Measurements from ENCODE around the gene CCL14.

- TF ChIP-seq POLR2AphosphoS5 (IDR thresholded peaks at IDR 0.05; ENCODE audit: borderline replicate concordance, low read depth, low read length), result no peak
- no peak for TF ChIP-seq EZH2 (IDR thresholded peaks at IDR 0.05)
- no peak for TF ChIP-seq FOXP2 (optimal IDR thresholded peaks at IDR 0.05; ENCODE audit: control extremely low read depth, extremely low read length, insufficient read depth)
Observed at GRCh38 chr17:35963663-35964062, 22.9 kb downstream of the CCL14 start.
